GM18519 (cell line): Measurements from ENCODE around the gene CAVIN1.
"Not testable (repeated sequence)": the region's sequence is repeated elsewhere in the genome, so short reads cannot be mapped to it uniquely, and the experiment has no call there.

Experiments used
- ATAC-seq: cut with Tn5 transposase; IDR thresholded peaks from one replicate; pipeline ENCODE4 v1.9.1; 2021; ENCODE audit warnings: mild to moderate bottlenecking, moderate library complexity; ENCODE audit not compliant: unreplicated experiment, low FRiP score

The CAVIN1 gene, protein sequence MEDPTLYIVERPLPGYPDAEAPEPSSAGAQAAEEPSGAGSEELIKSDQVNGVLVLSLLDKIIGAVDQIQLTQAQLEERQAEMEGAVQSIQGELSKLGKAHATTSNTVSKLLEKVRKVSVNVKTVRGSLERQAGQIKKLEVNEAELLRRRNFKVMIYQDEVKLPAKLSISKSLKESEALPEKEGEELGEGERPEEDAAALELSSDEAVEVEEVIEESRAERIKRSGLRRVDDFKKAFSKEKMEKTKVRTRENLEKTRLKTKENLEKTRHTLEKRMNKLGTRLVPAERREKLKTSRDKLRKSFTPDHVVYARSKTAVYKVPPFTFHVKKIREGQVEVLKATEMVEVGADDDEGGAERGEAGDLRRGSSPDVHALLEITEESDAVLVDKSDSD

DNA sequence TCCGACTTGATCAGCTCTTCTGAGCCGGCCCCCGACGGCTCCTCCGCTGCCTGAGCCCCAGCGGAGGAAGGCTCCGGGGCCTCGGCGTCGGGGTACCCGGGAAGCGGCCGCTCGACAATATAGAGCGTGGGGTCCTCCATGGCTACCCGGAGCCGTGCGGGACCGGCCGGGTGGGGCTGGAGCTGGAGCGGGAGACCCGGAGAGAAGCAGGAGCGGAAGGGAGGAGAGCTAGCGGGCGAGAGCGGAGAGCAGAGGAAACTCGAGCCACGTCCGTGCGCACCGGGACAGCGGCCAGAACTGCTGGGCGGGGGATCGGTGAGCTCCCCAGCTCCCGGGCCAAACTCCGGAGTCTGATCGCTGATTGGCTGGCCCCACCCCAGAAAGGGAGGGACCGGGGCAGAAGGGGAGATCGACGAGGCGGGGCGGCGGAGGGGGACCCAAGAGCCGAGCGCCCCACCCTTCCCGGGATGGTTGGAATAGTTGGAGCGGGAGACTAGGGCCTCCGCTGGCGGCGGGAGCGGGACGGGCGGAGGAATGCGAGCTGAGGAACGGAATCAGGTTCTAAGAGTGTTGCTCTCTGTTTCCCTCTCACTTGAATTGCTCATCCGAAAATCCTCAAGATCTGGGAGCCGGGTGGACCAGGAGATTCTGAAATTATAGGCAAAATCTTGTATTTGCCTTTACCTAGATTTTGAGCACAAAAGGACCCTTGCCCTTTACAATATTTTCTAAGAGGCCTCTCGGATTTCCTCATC, at the start of gene CAVIN1:
TSS of gene CAVIN1 (minus strand) at position 299 of the 755 bp plus-strand sequence. CDS start at position 140, 159 bp downstream.
- ATAC-seq: no peak

DNA sequence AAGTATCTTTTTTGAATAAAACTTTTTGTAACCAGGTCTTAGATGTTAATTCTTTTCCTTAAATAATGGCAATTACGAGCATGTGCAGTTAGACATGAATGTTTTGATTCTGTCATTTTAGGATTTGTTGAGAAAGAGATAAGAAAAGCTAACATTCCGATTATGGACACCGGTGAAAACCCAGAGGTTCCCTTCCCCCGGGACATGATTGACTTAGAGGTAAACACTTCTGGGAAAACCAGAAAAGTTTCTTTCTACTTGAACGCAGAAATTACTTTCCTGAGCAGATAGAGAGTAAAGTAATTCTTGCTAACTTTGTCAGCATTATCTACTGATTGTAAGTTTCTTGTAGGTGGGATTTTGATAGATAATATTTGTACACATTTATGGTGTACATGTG, 44.8 kb upstream of the CAVIN1 start:
- no peak for ATAC-seq

DNA sequence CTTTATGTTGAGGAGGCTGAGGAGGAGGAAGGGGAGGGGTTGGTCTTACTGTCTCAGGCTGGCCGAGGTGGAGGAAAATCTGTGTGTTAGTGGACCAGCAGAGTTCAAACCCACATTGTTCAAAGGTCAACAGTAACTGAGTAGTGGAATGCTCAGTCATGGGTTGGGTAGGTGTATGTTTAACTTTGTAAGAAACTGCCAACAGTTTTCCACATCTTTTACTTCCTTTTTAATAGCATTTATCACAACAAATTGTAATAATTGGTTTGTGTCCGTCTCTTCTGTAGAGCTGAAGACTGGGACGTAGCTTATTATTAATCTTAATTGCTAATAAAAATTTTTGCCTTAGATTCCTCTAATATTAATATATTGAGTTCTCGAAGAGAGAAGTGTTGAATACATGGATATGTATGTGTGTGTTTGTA, 40.9 kb upstream of the CAVIN1 start:
- no peak for ATAC-seq

DNA sequence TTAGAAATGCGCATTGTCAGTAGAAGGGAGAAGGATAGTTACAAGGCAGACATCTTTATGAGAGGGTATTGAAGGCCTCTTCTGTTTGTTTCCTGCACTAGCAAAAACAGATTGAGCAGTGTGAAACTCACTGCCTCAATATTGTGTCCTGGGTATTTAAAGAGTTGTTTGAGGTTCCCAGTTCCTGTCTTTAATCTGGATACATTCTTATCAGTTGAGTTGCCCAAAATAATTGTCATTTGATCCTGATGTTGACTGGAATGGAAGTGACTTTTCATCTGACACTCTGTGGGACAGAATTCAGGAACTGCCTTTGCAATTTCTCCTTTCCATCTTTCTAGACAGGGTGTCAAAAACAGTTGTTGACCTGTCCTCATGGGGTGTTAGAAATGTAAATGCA, 37.3 kb upstream of the CAVIN1 start:
- ATAC-seq: no peak

DNA sequence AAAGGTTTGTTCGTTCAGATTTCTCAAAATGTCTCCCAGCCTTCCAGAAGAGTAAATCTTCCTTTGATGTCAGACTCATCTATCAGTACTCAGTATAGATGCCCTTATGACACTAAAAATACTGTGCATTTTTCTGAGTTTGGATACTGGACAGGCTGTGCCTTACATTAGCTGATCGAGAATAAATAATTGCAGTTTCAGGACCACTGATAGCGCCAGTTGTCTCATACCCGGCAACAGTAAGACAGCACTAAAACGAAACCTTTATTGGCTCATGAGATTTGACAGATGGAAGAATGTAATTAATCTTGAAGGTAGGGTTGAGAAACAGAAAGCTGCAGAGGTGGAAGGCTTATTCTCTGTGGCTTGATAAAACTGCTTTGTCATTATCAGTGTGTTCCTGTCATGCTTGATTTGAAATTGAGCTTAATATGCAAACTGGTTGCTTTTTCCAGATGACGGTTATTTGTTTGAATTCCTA, 36.8 kb upstream of the CAVIN1 start:
- ATAC-seq: no peak

DNA sequence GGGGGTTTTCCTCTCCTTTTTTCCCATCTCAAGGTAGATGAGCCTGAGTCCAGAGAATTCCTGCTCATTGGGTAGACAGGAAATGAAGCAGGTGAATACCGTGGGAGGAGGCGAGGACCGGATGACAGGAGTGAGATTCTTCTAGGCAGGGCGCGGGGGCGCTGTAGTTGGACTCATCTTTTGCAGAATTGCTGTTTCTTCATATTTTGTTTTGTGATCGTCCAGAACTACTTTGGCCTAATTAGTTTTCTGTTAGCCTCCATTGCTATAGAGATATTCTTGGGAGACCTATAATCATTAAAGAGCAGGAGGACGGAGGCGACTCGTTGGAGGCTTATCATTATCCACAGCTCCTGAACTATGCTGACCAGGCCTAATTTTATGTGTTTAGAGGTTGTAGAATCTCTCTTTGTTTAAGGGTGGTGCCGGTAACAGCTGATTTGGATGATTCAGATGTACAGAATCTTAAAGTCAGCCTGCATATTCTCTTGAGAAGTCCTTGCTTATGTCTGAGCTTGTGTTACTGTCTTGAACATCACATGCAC, 36.3 kb upstream of the CAVIN1 start:
- no peak for ATAC-seq

DNA sequence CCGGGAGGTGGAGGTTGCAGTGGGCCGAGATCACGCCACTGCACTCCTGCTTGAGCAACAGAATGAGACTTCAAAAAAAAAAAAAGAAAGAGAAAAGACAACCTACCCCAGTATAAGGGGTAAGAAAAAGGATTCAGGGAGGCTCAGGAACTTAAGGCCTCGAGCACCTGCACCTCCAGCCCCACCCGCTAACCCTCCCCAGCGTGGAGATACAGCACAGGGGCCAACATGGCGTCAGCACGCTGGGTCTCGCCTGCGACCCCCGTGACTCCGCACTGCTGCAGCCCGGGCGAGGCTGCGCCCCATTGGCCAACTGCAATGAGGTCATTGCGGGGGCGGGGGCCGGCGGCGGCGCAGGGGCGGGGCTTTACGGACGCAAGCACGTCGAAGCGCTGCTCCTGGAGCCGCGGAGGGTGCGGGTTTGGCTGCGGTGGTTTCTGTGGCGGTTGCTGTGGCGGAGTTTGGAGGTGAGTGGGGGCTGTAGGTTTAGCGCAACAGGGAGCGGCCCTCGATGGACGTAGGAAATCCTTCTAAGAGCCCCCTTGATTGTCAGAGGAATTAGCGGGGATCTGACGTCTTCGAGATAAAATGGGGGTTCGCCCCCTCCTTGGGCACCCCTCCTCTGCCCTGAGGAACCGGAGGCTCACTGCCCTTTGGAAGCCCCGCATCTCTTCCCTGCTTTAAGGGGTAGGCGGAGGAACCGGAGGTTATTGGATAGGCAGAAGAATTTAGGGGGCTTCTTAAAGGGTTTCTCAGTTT, 35.6 kb upstream of the CAVIN1 start, which contains the start of gene ATP6V0A1:
TSS of gene ATP6V0A1 (plus strand) at position 382 of the 759 bp plus-strand sequence. CDS start 2,017 bp downstream, outside the sequence.
- peak; percentile 61 for ATAC-seq

DNA sequence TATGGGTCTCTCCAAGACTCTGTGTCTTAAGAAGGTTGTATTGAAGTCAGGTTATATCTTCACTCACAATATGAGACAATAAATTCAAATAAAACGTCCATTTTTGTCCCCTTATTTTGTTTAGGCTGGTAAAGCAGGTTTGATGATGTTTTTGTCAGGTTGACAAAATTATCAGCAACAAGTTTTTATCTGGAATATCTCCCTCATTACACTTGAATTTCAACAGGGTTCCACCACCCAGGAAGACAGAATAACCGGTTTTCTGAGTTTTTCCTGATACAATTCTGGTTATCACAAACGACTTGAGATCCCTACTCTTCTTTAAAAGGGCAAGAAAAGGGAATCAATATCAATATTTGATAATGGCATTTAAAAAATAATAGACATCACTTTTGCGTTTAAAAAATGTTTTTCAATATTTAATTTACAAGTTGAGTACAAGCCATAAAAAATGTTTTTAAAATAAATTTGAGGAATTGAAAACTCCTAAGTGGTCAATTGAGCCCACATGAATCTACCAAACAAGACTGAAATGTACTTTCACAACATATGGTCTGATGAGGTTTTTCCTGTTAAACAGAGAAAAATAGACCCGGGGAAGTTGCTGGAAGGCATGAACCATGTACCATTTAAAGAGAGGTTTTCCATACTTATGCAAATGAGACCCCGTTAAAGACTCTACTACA, 34.2 kb upstream of the CAVIN1 start:
- no peak for ATAC-seq

DNA sequence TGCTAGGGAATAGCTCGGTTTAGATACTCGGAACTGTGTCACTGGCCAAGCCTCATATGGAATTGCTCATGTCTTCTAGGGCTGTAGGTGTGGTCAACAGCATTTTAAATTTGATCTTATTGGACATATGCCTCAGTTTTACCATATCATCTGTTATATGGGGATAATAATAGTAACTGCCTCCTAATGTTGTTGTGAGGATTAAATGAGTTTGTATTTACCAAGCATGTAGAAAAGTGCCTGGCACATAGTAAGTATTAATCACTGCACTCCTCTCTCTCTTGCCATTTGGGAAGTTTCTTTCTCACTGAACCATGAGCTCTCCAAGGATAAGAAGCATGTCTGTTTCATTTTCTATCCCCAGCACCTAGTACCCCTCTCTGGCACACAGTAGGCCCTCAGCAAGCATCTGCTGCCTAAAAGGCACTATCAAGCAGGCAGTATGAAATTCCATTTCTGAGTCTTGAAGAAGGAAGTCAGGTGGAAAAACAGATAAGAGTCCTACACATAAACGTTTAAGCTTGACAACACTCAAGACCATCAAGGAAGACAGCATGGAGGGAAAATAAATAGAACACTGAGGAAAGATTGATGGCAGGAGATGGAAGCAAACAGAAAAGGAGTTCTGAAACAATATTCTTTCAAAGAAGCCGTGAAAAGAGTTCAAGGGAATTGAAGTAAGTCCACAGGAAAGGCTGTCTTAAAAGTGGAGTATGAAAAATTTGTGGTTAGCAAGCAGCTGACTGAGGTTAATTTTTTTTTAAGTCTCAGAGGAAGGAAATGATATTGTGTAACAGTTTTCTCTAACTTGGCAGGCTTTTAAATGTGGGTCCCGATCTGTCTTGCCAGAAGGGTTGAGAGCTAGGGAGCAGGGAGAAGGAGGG, 33.4 kb upstream of the CAVIN1 start:
- no peak for ATAC-seq

DNA sequence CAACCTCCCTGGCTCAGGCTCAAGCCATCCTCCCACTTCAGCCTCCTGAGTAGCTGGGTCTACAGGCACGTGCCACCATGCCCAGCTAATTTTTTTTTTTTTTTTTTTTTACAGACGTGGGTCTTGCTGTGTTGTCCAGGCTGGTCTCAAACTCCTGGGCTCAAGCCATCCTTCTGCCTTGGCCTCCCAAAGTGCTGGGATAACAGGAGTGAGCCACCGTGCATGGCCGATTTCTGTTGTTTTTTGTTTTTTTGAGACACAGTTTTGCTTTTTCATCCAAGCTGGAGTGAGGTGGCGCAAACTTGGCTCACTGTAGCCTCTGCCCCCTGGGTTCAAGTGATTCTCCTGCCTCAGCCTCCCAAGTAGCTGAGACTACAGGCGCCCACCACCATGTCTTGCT, 31.9 kb upstream of the CAVIN1 start:
- ATAC-seq: not testable (repeated sequence)

DNA sequence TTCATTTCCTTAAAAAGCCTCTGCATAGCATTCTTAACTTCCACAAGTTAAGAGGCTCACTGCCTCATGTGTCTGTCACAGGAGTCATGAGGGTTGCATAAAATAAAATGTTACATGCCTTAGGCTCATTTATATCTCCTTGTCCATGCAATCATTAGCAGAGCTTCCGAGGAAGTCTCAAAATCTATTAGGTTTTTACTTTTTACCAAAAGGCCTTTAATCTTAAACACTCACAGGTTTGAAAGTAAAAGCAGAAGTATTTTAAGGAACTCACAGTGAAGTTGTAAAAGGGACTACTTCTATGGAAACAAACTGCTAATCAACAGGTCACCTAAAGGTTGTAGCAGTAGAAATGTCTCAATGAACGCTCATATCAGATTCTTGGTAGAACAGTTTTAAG, 30.4 kb upstream of the CAVIN1 start:
- ATAC-seq: no peak

DNA sequence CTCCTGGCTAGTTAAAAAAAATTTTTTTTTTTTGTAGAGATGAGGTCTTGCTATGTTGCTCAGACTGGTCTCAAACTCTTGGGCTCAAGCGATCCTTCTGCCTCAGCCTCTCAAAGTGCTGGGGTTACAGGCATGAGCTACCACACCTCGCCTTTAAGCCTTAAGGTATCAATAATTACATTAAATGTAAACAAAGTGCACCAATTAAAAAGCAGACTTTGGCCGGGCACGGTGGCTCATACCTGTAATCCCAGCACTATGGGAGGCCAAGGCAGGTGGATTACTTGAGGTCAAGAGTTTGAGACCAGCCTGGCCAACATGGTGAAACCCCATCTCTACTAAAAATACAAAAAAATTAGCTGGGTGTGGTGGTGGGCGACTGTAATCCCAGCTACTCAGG, 28.2 kb upstream of the CAVIN1 start:
- not testable (repeated sequence) for ATAC-seq

DNA sequence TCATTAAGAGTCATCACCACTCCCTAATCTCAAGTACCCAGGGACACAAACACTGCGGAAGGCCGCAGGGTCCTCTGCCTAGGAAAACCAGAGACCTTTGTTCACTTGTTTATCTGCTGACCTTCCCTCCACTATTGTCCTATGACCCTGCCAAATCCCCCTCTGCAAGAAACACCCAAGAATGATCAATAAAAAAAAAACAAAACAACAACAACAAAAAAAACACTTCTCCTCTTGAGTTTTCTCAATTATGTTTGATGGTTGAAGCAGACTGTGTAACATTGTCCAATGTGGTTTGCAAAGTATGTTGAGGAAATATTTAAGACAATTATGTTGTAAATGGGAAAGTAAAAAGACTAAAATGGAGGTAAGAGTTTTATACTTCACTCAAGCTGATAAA, 26.8 kb upstream of the CAVIN1 start:
- ATAC-seq: not testable (repeated sequence)

DNA sequence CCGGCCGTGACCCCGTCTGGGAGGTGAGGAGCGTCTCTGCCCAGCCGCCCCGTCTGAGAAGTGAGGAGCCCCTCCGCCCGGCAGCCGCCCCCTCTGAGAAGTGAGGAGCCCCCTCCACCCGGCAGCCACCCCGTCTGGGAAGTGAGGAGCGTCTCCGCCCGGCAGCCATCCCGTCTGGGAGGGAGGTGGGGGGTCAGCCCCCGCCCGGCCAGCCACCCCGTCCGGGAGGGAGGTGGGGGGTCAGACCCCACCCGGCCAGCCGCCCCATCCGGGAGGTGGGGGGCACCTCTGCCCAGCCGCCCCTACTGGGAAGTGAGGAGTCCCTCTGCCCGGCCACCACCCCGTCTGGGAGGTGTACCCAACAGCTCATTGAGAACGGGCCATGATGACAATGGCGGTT, 26.1 kb upstream of the CAVIN1 start:
- ATAC-seq: not testable (repeated sequence)

DNA sequence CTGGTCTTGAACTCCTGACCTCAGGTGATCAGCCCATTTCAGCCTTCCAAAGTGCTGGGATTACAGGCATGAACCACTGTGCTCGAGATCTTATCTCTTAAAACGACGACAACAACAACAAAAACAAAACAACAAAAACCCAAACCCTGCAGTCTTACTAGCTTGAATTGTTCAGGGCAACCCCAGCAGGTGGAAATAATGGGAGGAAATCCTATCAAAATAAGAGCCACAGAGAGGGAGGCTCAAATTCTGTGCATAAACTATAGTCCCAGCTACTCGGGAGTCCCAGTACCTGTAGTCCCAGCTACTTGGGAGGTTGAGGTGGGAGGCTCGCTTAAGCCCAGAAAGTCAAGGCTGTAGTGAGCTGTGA, 19.1 kb upstream of the CAVIN1 start:
- ATAC-seq: no peak

DNA sequence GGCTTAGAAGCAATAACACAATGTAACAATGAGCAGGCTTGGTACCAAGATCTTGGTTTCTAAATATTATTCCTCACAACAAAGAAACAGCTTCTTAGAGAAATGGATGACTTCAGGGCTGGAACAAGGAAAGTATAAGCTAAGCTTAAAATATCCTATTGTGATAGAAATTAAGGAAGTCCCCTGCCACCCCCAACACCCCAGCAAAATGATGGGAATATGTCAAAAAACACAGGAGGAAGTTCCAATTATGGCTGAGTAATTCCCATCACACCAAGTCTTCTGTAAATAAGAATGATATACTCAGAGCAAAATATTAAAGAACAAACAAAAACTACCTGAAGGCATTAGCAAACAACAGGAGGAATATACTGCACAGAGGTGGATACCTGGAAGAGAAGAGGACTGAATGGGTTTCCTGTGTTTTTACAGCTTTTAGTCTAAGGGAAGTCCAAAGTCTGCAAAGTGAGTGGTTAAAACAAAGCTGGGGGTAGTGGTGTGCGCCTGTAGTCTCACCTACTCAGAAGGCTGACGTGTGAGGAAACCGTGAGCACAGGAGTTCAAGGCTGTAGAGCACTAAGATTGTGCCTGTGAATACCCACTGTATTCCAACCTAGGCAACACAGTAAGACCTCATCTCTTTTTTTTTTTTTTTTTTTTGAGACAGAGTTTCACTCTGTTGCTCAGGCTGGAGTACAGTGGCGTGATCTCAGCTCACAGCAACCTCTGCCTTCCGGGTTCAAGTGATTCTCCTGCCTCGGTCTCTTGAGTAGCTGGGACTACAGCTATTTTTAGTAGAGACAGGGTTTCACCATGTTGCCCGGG, 18.5 kb upstream of the CAVIN1 start:
- no peak for ATAC-seq

DNA sequence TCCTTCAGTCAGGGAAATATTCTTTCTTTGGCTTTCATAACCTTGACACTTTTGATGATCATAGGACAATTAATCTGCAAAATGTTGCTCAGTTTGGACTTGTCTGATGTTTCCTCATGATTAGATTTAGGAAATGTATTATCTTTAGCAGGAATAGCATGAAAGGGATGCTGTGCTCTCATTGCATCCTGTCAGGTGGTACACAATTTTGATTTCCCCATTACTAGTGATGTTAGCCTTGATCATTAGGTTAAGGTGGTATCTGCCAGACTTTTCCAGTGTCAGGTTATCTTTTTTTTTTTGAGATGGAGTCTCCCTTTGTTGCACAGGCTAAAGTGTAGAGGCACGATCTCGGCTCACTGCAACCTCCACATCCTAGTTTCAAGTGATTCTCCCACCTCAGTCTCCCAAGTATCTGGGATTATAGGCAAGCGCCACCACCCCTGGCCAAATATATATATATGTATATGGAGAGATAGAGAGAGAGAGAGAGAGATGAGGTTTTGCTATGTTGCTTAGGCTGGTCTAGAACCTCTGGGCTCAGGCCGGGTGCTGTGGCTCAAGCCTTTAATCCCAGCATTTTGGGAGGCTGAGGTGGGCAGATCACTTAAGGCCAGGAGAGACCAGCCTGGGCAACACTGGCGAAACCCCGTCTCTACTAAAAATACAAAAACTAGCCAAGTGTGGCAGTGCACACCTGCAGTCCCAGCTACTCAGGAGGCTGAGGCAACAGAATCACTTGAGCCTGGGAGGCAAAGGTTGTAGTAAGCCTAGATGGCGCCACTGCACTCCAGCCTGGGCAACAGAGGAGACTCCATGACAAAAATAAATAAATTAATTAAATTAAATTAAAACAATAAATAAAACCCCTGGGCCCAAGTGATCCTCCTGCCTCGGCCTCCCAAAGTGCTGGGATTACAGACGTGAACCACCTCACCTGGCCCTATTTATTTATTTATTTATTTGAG, 15.8 kb upstream of the CAVIN1 start:
- ATAC-seq: no peak
